OCI-LY7 (cell line): ENCODE measurements around the gene VMAC. TPM values are rescaled to one million over a fixed set of nuclear protein-coding genes. Genes with fewer than 3 reads are reported as not detected.
A peak's percentile ranks its signal among the peaks of the same experiment; 100 is the strongest.

ENCODE experiments used
- BruUV-seq: library from RNA; stranded (reverse); fragments of 400-500 nt; replicated peaks from 2 replicates; lab custom pipeline; 2021; lab: Mats Ljungman, UMichigan
- CTCF ChIA-PET: fragments of 300-600 bp; sonication (Branson Sonifier 250); formaldehyde crosslinking; loops from one replicate; lab custom pipeline; 2022; ENCODE audit warnings: antibody characterized with exemption; ENCODE audit not compliant: unreplicated experiment; lab: Charles Lee
- POLR2A ChIA-PET: fragments of 300-600 bp; sonication (Branson Sonifier 250); formaldehyde crosslinking; loops from one replicate; lab custom pipeline; 2022; ENCODE audit warnings: antibody characterized with exemption; lab: Charles Lee
- DNase-seq: peaks from one replicate; pipeline ENCODE4 v3.0.0-alpha.2; 2015; ENCODE audit warnings: low spot score
- H2AFZ ChIP-seq: fragments of 200-600 bp; sonication (generic), shearing (Covaris generic); 2 replicates; pipeline ENCODE4 v1.6.1; 2014; ENCODE audit warnings: mild to moderate bottlenecking, antibody characterized with exemption, low read length, moderate library complexity
- H3K27ac ChIP-seq: fragments of 200-600 bp; sonication (generic); 2 replicates; pipeline ENCODE4 v1.5.1; 2014; ENCODE audit warnings: mixed run types, low read depth, mild to moderate bottlenecking, moderate library complexity, low read length, inconsistent platforms; ENCODE audit not compliant: poor library complexity, severe bottlenecking
- H3K36me3 ChIP-seq: fragments of 200-600 bp; sonication (generic); 2 replicates; pipeline ENCODE4 v1.6.1; 2014; ENCODE audit warnings: mild to moderate bottlenecking, antibody characterized with exemption, low read length, moderate library complexity, mixed read lengths; ENCODE audit not compliant: insufficient read depth
- H3K4me1 ChIP-seq: fragments of 200-600 bp; sonication (generic); 2 replicates; pipeline ENCODE4 v1.5.1; 2014; ENCODE audit warnings: mild to moderate bottlenecking, low read length; ENCODE audit not compliant: insufficient read depth, poor library complexity, severe bottlenecking
- H3K4me2 ChIP-seq: fragments of 200-600 bp; sonication (generic); 2 replicates; pipeline ENCODE4 v1.6.1; 2014; ENCODE audit warnings: mild to moderate bottlenecking, low read length
- H3K4me3 ChIP-seq: fragments of 200-600 bp; sonication (generic); 2 replicates; pipeline ENCODE4 v1.5.1; 2014; ENCODE audit warnings: mild to moderate bottlenecking, low read depth, low read length; ENCODE audit not compliant: poor library complexity, severe bottlenecking
- H3K79me2 ChIP-seq: fragments of 200-600 bp; sonication (generic); 2 replicates; pipeline ENCODE4 v1.6.1; 2016; ENCODE audit warnings: low read depth, mild to moderate bottlenecking, low read length, moderate library complexity, mixed read lengths; ENCODE audit not compliant: insufficient read depth
- H3K9me2 ChIP-seq: fragments of 200-600 bp; sonication (generic); 2 replicates; pipeline ENCODE4 v1.6.1; 2016; ENCODE audit warnings: mild to moderate bottlenecking, low read length, mixed read lengths; ENCODE audit not compliant: insufficient read depth
- H3K9me3 ChIP-seq: fragments of 200-600 bp; sonication (generic); 2 replicates; pipeline ENCODE4 v1.6.1; 2014; ENCODE audit warnings: mild to moderate bottlenecking, mixed run types, low read length, mixed read lengths
- H4K20me1 ChIP-seq: fragments of 200-600 bp; sonication (generic); 2 replicates; pipeline ENCODE4 v1.6.1; 2014; ENCODE audit warnings: mild to moderate bottlenecking, antibody characterized with exemption, low read length, moderate library complexity, mixed read lengths; ENCODE audit not compliant: insufficient read depth
- CTCF ChIP-seq: fragments of 200-600 bp; sonication (generic); conservative IDR thresholded peaks from 2 replicates; pipeline ENCODE4 v1.5.1; 2014; ENCODE audit warnings: mild to moderate bottlenecking, antibody characterized with exemption, low read length, moderate library complexity, mixed read lengths
- EZH2phosphoT487 ChIP-seq: fragments of 200-600 bp; sonication (generic); IDR thresholded peaks from 2 replicates; pipeline ENCODE4 v1.6.1; 2018; ENCODE audit warnings: low read depth, borderline replicate concordance, mild to moderate bottlenecking, mixed run types, antibody characterized with exemption, low read length, moderate library complexity, mixed read lengths
- intact Hi-C: fragments of 100-400 bp; cut with micrococcal nuclease; formaldehyde crosslinking; loops from one replicate; pipeline ENCODE4 v1.10.0; 2022; ENCODE audit not compliant: unreplicated experiment
- total RNA-seq, 2 experiments: library from RNA; depleted of rRNA in 1 of 2; stranded (reverse); fragments of >200 nt in 1 of 2; shearing (Covaris generic) in 1 of 2; gene quantifications; 2 replicates each; pipeline ENCODE4 v1.2.3, GENCODE V29; 2014 to 2022

The VMAC gene
- total RNA-seq, 2 experiments from 2014 or later = 6.0 to 6.8 TPM

GRCh38 chr19:5950741-5951140 lies 46.1 kb downstream of the VMAC start:
- no peak overlapping the region for H2AFZ ChIP-seq
- H3K36me3 ChIP-seq = peaks cover 43% of the 10 kb centered on the region; the same call in 1 of the 2 replicates
- H3K9me2 ChIP-seq = no peaks in the 10 kb centered on the region
- peak overlapping the region; percentile 80 for H3K4me2 ChIP-seq
- intact Hi-C loops = loop anchor here (2.0 to 5.0 kb wide), 2 partner anchors 28 to 48 kb away; partner anchors contain the start of genes NDUFA11, RANBP3 and VMAC
- H4K20me1 ChIP-seq = no peaks in the 10 kb centered on the region
- peaks cover 93% of the 10 kb centered on the region for H3K79me2 ChIP-seq
- H3K4me3 ChIP-seq = peak overlapping the region; percentile 58
- TSS peak; percentile 30 for BruUV-seq
- POLR2A ChIA-PET = interaction anchor here (0.9 to 1.8 kb wide), 3 partner anchors 8 to 47 kb away, joined by 3 to 7 read pairs (median 7); no protein-coding TSS in a partner anchor
- peaks cover 86% of the 10 kb centered on the region for H3K4me1 ChIP-seq
- H3K27ac ChIP-seq = peak overlapping the region; percentile 96
- CTCF ChIA-PET = interaction anchor here (0.9 kb wide), 1 partner anchor 147 kb away, joined by 3 read pairs; no protein-coding TSS in a partner anchor
- TF ChIP-seq CTCF (no peak), EZH2phosphoT487 (no peak)
- H3K9me3 ChIP-seq = no peaks in the 10 kb centered on the region
- peak; percentile 34 for DNase-seq

- TF ChIP-seq EZH2phosphoT487 (no peak), CTCF (no peak)
- CTCF ChIA-PET = interaction anchor here (0.7 to 1.2 kb wide), 3 partner anchors 62 to 246 kb away, joined by 3 read pairs; no protein-coding TSS in a partner anchor
Measured at GRCh38 chr19:5951338-5951861, 46.7 kb downstream of the VMAC start.

More at GRCh38 chr19:5951338-5951861, 46.7 kb downstream of the VMAC start:
- no TSS peak for BruUV-seq
- Histone ChIP-seq H3K4me1 (peaks cover 92% of the 10 kb centered on the region), H3K27ac (peak overlapping the region; percentile 96), H3K4me2 (peak overlapping the region; percentile 80), H3K9me3 (no peaks in the 10 kb centered on the region), H3K79me2 (peaks cover 94% of the 10 kb centered on the region), H3K4me3 (peak overlapping the region; percentile 58), H4K20me1 (no peaks in the 10 kb centered on the region), H2AFZ (no peak overlapping the region), H3K36me3 (peaks cover 36% of the 10 kb centered on the region; the same call in 1 of the 2 replicates), H3K9me2 (no peaks in the 10 kb centered on the region)
- intact Hi-C loops = loop anchor here (2.0 to 5.0 kb wide), 2 partner anchors 27 to 49 kb away; partner anchors contain the start of genes NDUFA11, RANBP3 and VMAC
- POLR2A ChIA-PET = interaction anchor here (0.6 to 1.8 kb wide), 6 partner anchors 9 to 314 kb away, joined by 3 to 9 read pairs (median 6); no protein-coding TSS in a partner anchor
- DNase-seq = peak; percentile 81
